GM13977 (cell line): ENCODE results near the gene DDX25.
"Not testable (repeated sequence)": the region's sequence is repeated elsewhere in the genome, so short reads cannot be mapped to it uniquely, and the experiment has no call there.

Source experiments
- DNase-seq: peaks from one replicate; pipeline ENCODE4 v3.0.0; 2012; ENCODE audit warnings: low spot score
- in situ Hi-C: fragments of 300-500 bp; cut with MboI; formaldehyde crosslinking; loops from one replicate; pipeline ENCODE4 v1.12.0; 2022; ENCODE audit warnings: low sequenced_read_pairs, low pct_unique_long_range_greater_than_20kb, mixed read lengths, inconsistent platforms; ENCODE audit not compliant: unreplicated experiment
- TF ChIP-seq, protein P1 (sequence below): IDR thresholded peaks from 2 replicates; pipeline ENCODE4 v1.5.1; 2012; ENCODE audit warnings: mild to moderate bottlenecking, control low read depth; ENCODE audit not compliant: insufficient read depth; ENCODE audit errors: extremely low read depth, missing control alignments

DDX25 gene

DNA sequence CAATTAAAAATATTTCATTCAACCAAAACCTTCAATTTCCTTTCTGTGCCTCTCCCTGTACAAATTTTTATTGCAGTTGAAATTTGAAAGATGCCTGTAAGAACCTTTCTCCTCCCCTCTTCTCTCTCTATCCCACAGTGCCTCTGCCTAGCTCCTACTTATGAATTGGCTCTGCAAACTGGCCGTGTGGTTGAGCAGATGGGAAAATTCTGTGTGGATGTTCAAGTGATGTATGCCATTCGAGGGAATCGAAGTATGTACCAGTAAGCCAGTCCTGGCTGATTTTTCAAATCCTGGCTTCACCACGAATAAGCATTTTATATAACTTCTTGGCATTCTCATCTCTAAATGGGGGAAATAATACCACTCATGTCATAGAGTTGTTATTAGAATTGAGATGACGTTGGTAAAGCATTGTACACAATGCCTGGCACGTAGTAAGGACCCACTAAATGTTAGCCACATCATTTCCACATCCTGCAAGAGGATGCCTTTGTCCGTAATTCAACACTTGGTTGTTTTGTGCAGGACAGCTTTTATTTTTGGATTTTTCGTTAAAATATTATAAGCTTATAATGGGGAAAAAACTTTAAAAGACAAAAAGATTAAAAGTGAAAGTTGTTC lies 6.0 kb downstream of the DDX25 start:
- no peak for DNase-seq
- in situ Hi-C loops = no loop called here
- TF ChIP-seq, protein P1, sequence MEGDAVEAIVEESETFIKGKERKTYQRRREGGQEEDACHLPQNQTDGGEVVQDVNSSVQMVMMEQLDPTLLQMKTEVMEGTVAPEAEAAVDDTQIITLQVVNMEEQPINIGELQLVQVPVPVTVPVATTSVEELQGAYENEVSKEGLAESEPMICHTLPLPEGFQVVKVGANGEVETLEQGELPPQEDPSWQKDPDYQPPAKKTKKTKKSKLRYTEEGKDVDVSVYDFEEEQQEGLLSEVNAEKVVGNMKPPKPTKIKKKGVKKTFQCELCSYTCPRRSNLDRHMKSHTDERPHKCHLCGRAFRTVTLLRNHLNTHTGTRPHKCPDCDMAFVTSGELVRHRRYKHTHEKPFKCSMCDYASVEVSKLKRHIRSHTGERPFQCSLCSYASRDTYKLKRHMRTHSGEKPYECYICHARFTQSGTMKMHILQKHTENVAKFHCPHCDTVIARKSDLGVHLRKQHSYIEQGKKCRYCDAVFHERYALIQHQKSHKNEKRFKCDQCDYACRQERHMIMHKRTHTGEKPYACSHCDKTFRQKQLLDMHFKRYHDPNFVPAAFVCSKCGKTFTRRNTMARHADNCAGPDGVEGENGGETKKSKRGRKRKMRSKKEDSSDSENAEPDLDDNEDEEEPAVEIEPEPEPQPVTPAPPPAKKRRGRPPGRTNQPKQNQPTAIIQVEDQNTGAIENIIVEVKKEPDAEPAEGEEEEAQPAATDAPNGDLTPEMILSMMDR = no peak

DNA sequence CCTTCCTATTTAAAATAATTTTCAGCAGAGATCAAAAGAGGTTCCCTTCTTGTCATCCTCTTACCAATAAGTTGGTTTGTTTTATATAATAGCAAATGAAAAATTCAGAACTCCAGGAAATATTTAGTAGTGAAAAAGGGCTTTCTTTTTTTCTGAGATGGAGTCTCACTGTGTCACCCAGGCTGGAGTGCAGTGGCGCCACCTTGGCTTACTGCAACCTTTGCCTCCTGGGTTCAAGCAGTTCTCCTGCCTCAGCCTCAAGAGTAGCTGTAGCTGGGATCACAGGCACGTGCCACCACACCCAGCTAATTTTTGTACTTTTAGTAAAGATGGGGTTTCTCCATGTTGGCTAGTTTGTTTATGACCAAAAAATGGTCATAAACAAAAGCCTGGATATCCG lies 10.3 kb downstream of the DDX25 start:
- DNase-seq, in situ Hi-C loops: not testable (repeated sequence)

DNA sequence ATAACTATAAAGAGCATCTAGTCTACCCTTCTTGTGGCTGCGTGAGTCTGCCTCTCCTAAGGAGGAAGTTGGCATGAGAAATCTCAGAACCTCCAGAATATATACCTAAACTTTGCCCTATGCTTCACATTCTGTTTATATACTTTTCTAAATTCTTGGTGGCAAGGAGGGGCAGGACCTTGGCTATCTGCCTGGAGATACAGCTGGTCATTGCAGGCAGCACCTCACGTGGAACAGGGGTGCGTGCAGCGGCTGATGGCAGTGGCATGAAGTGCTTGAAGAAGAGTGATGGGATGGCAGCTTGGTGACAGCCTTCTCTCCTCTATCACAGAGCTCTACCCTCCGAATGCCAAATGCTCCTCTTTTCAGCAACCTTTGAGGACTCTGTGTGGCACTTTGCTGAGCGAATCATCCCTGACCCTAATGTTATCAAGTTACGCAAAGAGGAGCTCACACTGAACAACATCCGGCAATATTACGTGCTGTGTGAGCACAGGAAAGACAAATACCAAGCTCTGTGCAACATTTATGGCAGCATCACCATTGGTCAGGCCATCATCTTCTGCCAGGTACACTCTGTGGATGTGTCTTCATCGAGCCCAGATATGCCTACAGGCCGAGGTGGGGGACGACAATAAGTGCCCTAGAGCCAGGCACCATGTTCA lies 12.5 kb downstream of the DDX25 start:
- in situ Hi-C loops = no loop called here
- TF ChIP-seq, protein P1 = no peak
- DNase-seq = no peak

DNA sequence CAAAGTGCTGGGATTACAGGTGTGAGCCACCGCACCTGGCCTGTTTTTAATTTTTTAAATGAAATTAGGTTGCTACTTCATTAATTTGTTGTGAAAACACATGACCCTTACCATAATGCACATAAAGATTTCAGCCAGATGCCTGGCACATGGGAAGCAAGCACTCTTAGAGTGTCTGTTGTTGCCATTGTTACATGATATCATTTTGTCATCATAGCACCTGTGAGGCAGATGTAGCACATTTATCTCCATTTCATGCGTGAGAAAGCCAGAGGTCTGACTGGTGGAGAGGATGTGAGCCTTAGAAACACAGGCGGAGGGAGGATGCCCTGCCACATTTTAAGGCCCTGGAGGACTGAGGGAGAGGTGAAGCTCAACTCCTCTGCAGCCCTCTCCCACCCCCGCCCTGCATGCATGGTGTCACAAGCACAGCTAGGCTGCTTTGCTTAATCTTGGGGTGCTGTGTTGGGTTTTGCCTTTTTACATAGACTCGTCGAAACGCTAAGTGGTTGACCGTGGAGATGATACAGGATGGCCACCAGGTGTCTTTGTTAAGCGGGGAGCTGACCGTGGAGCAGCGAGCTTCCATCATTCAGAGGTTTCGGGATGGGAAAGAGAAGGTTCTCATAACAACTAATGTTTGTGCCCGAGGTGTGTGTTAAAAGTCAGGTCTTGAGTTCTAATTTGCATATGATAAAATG lies 14.0 kb downstream of the DDX25 start:
- in situ Hi-C loops = no loop called here
- no peak for DNase-seq
- TF ChIP-seq, protein P1 = no peak

DNA sequence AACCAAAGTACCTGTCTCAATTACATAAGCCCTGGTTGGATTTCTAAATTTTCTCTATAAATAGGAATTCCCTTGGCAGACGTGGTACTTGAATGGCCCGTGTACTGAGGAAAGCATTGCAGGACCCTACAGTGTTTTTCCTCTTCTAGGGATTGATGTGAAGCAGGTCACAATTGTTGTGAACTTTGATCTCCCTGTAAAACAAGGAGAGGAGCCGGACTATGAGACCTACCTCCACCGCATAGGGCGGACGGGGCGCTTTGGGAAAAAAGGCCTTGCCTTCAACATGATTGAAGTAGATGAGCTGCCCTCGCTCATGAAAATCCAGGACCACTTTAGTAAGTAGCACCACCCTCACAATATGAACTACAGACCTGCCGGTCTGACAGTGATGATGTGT lies 16.7 kb downstream of the DDX25 start:
- no peak for DNase-seq
- in situ Hi-C loops = loop anchor here (5.0 kb wide), 1 partner anchor 271 kb away; no protein-coding TSS in a partner anchor

DNA sequence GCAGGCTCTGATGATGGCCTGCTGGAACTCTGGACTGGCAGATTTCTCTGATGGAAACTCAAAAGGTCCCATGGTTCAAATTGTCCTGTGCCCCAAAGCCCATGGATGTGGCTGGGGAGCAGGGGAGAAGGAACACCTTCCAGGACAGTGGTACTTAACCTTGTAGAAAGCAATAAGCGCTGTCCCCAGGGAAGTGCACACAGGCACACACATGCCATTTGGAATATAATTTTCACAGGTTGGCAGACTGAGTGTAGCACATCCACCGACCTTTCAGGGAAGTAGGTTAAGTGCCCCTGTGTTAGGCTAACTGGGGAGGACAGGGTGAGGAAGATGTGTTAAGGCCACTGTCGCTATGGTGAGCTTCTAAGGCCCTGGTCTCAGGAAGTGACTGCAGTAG lies 17.8 kb downstream of the DDX25 start:
- TF ChIP-seq, protein P1 = no peak
- no peak for DNase-seq
- in situ Hi-C loops = loop anchor here (5.0 kb wide), 1 partner anchor 270 kb away; no protein-coding TSS in a partner anchor

More for the DNA sequence above, 16.7 kb downstream of the DDX25 start:
- TF ChIP-seq, protein P1 = no peak
